Stimulated activated CD4-positive, alpha-beta T cell treated with anti-CD3 and anti-CD28 coated beads, TNF-alpha, amount 100 ng/mL, for 48 hours (primary cell): ENCODE results near the gene SLC2A5.

Experiments
- DNase-seq, 3 donors: peaks; one replicate each; pipeline ENCODE4 v3.0.0-alpha.2; 2020; ENCODE audit warnings: low read depth in 3 of 3

The SLC2A5 gene

DNA sequence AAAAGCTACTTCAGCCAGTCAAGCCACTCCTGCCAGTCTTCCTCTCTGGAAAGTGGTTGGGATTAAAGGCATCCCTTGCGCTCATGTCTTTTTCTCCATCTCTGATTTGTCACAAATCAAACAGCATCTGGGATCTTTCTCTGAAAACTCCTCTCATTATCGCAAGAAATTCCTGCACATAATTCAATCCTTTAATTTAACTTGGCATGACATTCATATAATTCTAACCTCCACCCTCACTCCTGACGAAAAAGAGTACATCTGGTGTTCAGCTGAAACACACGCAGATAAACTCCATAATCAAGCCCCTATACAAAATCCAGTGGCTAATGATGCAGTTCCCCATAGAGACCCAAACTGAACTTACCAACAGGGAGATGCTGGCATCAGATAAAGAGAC lies 19.4 kb upstream of the SLC2A5 start:
- no peak for DNase-seq

DNA sequence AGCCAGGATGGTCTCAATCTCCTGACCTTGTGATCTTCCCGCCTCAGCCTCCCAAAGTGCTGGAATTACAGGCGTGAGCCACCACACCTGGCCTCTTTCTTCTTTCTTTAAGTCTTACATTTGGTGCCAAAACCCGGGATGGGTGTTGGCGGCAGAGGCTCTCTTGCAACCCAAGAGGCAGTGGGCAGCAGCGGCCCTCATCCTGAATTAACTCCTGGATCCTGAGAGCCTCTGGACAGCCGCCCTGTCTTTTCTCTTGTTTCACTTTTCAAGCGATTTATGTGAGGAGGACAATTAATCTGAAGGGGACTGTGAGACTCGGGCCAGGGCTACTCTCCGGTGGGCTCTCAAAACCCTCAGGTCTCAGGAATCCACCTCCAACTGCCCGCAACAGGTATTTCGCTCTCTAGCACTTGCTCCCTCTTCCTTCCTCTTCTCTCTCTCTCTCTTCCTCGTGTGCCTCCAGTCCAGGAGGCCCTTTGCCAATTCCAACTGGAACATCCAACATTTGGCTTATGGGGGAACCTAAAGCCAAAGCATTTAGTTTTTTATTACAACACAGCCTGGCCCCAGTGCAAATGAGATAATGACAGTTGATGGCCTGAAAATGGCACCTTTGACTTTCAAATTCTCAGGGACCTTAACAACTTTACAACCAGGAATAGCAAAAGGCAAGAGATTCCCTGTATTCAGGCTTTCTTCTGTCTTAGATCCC lies 18.1 kb upstream of the SLC2A5 start:
- no peak for DNase-seq

DNA sequence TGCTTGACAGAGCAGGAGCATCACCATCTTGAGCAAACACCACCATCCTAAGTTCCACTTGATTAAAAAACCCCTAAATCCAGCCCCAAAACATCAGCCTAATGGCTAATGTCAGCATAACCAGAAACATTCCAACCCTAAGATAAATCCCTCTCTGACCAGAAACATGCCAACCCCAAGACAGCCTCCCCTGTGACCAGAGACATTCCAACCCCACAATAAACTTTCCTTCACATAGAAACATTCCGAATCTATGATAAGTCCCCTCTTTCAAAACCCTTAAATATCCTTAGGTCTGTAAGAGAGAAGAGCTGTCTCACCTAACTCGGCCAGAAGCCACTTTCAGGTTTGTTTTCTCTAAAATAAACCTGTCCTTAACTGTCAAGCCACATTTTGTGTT lies 17.4 kb upstream of the SLC2A5 start:
- DNase-seq: no peak

DNA sequence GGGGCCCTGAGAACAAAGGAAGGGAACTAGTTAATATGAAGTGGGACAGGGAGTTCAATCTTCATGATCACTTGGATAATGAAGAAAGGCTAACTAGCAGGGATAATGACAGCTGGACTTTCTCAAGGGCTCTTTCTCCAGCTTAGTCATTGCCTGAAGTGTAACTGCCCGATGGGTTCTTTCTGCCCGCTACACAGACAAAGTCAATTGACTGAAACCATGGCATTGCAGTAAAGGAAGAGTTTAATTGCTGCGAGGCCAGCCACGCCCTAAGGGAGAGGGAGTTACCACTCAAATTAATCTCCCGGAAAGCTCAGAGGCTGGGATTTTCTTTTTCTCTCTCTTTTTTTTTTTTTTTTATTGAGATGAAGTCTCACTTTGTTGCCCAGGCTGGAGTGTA lies 16.6 kb upstream of the SLC2A5 start:
- no peak for DNase-seq

DNA sequence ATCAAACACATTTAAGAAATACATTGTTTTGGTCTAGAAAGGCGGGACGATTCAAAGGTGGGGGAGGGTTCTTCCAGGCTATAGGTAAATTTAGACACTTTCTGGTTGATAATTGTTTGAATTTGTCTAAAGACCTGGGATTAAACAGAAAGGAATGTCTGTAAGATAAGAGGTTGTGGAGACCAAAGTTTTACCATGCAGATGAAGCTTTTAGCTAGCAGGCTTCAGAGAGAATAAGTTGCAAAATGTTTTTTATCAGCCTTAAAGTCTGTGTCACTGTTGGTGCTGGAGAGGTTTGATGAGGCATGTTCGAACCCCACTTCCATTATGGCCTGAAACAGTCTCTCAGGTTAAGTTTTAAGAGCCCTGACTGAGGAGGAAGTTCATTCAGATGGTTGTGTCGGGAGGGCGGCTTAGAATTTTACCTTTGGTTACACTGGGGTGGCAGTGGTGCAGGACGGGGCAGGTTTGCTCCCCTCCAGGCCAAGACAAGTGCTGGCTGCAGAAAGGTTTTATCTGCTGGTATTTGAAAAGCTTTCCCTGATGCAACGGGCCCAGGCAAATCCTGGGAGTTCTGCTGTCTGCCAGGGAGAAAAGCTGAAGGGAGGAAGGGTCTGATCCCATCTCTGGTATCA lies 16.0 kb upstream of the SLC2A5 start:
- DNase-seq: no peak

DNA sequence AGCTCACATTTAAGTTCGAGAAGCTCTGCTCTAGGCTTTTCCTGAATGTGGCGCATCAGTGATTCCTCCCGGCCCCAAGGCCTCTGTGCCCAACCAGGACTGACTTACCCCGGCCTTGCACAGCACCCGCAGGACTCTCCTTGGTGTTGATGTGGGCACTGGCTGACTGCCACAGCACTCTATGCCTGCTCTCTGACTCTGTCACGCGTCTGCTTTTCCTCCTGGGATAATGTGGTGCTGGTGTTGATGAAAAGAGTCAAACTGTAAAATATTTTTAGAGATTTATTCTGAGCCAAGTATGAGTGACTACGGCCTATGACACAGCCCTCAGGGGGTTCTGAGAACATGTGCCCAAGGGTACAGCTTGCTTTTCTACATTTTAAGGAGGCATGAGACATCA lies 15.5 kb upstream of the SLC2A5 start:
- DNase-seq: no peak

DNA sequence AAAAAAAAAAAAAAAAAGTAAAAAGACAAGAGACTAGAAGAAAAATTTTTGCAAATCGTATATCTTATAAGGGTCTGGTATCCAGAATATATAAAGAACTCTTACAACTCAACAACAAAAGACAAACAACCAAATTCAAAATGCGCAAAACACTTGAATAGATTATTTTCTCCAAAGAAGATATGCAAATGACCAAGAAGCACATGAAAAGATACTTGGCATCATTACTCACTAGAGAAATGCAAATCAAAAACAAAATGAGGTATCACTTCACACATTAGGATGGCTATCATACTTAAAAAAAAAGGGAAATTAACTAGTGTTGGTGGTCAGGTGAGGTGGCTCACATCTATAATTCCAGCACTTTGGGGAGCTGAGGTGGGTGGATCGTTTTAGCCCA lies 12.0 kb upstream of the SLC2A5 start:
- DNase-seq: no peak

DNA sequence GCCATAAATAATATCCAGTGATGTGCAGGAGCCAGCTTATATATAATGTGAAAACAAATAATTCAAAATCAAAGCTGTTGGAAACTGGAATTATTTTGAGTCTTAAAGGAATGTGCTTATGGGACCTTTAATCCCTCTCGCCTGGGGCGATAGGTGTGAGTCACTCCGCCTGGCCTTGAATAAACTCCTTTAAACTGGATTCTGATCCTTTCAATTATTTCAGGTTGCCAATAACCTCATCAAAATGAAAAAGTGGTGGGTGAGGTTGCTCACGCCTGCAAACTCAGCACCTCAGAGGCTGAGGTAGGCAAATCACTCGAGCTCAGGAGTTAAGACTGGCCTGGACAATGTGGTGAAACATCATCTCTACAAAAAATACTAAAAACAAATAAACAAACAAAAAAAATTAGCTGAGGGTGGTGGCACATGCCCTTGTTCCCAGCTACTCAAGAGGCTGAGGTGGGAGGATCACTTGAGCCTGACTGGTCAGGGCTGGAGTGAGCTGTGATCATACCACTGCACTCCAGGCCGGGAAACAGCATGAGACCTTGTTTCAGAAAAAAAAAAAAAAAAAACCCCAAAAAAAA lies 11.4 kb upstream of the SLC2A5 start:
- DNase-seq: no peak

DNA sequence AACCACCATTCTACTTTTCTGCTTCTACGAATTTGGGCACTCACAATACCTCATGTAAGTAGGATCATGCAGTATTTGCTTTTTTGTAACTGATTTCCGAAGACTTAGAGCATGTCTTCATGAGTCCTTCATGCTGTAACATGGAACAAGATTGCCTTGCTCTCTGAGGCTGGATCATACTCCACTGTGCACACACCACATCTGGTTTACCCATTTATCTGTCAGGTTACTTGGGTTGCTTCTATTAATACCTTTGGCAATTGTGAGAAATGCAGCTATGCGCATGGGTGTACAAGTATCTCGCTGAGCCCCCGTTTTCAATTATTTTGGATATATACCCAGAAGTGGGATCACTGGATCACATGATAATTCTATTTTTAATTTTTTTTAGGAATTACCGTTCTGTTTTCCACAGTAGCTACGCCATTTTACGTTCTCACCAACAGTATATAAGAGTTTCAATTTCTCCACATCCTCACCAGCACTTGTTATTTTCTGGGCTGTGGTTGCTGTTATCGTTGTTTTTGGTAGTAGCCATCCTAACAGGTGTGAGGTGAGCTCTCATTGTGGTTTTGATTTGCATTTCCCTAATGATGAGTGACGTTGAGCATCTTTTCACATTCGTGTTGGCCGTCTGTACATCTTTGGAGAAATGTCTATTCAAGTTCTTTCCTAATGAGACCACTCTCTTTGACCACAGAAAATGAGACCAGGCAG lies 10.7 kb upstream of the SLC2A5 start:
- DNase-seq: no peak

DNA sequence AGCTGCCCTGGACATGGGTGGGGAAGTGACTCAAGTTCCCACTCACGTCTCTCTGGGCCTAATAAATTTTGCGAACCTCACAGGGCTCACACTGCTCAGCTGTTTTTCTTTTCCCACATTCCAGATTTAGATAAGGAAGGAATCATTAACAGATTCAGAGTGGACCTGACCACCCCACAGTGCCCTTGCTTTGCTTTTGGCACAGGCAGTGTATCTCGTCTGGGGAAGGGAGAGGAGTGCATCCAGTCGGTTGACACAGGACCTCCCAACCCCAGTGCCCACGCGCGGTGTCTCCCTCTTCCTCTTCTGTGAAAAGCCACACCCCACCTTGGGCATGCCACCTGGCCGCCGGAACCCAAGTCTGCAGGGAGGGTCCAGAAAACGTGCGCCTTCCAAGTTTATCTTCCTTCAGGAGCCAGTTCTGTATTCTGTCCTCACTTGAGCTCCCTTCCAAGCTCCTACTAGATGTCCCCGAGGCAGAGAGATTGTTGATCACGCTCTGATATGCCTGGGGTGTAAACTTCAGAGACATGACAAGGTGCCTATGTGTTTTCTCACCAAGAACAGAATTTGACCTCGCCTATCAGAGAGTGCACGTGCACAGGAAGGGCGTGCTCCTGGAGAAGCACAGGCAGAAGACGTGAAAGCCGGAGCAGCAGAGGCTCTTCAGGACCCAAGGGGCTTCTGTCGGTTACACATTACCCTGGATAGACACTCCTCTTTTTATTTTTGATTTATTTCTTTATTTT lies 9.5 kb upstream of the SLC2A5 start:
- DNase-seq: no peak

DNA sequence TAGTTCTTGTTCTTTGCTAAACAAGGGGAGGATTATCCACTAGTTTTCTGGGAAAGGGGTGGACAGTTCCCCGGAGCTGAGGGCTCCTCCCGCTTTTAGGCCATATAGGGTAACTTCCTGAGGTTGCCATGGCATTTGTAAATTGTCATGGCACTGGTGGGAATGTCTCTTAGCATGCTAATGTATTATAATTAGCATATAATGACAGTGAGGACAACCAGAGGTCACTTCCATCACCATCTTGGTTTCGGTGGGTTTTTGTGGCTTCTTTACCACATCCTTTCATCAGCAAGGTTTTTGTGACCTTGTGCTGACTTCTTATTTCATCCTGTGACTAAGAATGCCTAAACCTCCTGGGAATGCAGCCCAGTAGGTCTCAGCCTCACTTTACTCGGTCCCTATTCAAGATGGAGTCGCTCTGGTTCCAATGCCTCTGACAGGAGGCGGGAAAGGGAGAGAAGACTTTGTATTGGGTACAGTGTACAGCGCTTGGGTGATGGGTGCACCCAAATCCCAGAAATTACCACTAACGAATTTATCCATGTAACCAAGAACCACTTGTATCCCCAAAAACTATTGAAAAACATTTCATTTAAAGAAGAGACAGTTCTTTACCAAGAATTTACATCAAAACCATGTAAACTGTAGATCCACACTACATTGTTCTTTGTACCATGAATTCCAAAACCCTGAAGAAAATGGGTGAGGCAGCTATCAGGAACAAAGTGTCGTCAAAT lies 8.7 kb upstream of the SLC2A5 start:
- no peak for DNase-seq

DNA sequence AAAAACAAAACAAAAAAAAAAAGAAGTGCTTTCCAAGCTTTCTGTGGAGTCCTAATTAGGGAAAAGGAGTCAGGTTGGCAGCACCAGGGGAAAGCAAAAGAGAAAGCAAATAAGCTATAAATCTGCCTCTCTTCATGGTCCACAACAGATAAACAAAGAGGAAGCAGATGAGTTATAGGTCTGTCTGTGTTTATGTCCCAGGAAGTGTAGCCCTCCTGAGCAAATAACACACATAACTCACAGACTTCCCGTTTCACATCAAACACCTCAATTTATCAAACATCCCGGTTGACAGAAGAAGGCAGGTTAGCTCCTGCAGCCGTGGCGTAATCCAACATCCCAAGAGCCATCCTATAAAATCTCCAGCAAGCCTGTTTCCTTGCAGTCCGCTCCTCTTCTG lies 5.6 kb upstream of the SLC2A5 start:
- DNase-seq: no peak

DNA sequence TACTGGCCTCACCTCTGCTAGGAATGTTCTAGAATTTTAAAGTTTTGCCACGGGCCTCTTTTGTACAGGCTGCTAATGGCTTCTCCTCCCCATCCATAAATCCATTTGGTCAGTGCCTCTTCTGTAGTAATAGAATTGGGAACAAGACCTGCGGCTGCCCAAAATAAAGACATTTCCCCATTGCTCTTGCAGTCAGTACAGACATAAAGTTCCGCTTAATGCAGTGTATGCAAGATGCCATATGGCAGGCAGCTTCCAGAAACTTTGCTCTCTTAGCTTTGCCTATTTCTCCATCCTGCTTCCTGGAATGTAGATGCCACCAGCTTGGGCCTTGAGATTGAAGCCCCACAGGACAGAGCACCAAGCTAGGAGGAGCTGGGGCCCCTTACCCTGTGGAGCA lies 3.7 kb upstream of the SLC2A5 start:
- no peak for DNase-seq

DNA sequence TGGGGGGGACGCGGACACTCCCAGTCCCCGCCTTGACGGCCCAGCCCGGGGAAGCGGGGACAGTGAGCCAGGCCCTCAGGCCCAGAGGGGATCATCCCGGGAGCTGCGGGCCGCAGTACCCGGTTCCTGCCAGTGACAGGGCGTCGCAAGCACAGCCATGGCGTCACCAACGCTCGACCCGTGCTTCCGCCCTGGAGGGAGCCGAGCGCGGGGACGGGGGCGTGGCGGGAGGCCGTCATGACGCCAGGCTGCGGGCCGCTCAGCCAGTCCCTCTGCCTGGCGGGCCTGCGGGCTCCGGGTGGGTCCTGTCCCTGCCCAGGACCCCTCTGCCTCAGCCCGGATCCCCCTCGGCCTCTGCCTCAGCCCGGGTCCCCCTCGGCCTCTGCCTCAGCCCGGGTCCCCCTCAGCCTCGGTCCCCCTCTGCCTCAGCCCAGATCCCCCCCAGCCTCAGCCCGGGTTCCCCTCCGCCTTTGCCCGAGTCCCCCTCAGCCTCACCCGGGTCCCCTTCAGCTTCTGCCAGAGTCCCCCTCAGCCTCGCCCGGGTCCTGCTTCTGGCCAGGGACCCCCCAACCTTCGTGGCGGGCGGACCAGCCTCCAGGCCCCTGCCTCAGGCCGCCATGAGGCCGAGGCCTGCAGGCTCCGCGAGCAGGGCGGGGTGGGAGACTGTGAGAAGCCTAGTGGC lies 2.3 kb upstream of the SLC2A5 start:
- DNase-seq: no peak

DNA sequence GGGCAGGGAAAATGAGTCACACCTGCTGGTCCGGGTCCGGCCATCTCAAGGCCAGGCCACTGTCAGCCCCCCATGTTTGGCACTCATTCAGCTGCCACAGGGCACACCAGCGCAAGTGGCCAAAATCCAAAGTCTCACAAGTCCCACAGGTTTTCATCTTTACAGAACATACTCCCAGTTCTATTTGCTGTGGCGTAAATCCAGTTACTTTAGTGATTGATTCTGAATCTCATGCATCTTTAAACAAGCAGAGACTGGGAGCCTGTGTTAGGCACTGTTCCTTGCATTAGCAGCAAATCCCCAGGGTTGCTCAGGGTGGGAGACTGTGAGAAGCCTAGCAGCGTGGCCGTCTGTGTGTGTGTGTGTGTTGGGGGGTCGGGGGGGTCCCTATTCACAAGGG lies 1.1 kb upstream of the SLC2A5 start:
- DNase-seq: no peak

DNA sequence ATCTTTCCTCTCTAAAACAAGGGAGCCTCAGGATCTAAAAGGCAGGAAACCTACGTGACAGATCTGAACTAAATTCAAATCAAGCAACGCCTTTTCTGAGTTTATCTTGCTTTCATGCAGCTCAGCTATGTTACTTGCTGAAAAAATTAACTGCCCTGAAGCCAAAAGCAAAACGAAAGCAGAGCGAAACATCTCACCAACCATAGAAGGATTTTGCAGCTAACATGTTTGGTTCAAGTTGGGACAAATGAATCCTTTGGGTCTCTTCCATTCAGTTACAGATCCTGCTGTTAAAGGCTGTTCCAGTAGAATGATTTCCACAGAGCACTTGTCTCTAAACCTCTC lies 482 bp downstream of the SLC2A5 start:
- no peak for DNase-seq

DNA sequence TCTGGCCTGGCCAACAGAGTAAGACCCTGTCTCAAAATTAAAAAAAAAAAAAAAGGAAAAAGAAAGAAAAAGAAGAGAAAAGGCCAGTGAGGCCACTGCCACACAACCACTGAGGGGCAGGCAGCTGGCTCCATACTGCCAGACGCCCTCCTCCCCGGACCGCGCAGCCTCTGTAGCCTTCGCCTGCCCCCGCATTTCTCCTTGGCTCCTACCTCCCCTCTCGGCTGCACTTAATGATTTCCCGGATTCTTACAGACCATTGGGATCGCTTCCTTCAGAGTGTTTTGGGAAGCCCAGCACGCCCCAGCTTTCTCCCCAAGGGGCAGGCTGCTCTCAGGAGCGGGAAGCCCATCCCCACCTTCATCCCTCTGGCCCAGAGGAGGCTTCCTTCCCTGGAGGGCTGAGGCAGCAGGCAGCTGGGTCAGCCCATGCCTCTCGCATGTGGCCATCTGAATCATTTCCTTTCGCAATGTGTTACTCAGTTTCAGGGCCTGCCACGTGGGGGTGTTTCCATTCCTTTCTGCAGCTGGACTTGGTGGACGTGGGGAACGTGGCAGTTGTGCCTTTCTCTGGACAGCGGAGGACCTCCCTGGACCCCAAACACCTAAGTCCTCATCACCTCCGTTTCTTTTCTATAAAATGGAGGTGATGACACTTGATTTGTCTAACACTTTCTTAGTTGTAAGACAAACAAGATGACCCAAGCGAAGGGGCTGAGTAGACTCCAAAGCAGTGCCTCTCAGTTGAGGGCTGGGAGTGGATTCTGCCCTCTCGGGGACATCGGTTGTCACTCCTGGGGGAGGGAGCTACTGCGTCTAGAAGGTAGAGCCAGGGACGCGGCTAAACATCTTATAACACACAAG lies 2.3 kb downstream of the SLC2A5 start:
- DNase-seq: no peak

DNA sequence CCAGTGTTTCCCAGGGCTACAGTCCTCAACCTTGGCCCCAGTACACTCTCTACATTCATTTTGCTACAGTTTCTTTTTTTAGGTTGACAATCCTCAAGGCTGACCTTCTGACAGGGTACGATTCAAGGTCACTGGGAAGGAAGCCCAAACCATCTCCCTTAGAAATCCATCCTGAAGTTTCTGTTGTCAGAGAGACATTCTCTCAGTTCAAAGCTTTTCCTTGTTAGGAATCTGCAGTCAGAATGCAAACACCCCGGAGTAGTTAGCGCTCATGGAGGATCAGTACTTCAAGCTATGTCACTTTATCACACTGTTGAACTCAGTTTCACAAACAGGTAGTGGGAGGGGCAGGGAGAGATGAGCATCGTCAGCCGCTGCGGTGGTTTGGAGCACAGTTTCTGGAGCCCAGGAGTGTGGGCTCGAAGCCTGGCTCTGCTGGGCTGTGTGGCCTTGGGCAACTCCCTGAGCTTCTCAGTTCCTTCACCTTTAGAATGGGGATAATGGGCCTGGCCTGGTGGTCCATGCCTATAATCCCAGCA lies 4.2 kb downstream of the SLC2A5 start:
- no peak for DNase-seq

DNA sequence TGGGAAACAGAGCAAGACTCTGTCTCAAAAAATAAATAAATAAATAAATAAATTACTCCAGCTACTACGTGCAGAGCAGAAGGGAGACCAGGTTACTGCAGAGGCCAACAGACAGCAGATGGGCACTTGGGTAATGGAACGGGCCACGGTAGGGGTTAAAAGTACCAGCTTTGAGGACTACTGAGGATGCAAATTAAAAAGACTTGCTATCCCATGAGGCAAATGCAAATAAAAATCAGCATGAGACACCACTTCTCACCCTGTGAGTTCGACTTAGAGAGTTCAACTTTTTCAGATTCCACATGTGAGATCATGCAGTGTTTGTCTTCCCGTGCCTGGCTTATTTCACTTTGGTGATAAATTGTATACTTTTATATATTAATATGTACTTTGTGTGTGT lies 6.6 kb downstream of the SLC2A5 start:
- DNase-seq: no peak

DNA sequence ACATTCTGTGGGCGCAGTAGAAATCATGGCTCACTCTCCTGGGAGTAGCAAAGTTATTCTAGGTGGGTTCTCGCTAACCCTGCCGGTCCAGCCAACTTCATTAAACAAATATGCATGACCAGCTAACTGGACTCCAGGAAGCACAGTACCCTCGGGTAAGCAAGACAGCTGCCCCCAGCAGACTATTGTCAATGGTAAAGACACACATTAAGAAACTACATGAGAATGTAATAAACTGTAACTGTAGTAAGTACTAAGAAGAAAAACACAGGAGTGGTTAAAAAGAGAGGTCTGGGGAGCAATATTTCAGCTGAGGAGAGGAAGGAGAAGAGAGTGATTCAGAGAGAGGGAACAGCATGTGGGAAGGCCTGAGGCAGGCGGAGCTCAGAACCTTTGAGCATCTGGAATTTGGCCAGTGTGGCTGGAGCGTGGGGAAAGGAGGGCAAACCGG lies 7.4 kb downstream of the SLC2A5 start:
- DNase-seq: no peak
